Measurements from ENCODE around the gene TRIM66. TPM values are rescaled to one million over a fixed set of nuclear protein-coding genes. Genes with fewer than 3 reads are reported as not detected.

Gene TRIM66
- total and polyA plus RNA-seq, 10 of the 15 experiments (the other 5 are each of a cell fraction or from before 2014, with no cell fraction given): 1.7 to 14.5 (median 7.4) TPM

DNA sequence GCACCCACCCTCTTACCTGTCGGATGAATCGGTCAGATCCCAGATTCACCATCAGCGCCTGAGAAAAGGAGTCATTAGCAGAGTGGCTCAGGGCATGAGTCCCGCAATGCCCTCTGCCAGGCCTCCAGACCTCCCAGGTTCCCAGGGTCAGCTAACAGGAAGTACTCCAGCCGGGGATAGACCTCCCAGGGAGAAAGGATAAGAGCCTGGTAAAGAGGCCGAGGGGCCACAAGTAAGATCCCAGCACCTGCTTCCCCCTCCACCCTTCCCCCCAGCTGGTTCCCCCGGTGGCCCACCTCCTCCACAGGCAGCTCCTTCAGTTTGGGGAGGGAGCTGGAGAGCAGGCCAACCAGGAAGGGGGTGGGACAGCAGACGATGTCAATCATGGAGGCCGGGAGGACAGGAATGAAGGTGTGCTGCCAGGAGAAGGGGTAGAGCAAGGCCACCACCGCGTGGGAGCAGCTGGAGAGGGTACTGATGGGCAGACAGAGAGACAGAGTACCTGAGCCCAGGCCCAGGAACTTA is 16.5 kb upstream of the TRIM66 start (continued):
- no peak for TF ChIP-seq RELA (IDR thresholded peaks at IDR 0.05; ENCODE audit: borderline replicate concordance, partially characterized antibody)
- TF ChIP-seq SP1 (IDR thresholded peaks at IDR 0.05; ENCODE audit: low read depth, low read length): no peak
- TF ChIP-seq RB1 (IDR thresholded peaks at IDR 0.05; ENCODE audit: borderline replicate concordance): no peak
- no peak for TF ChIP-seq POLR2AphosphoS5 (IDR thresholded peaks at IDR 0.05; ENCODE audit: low read length)
- TF ChIP-seq SMARCA5 (IDR thresholded peaks at IDR 0.05): no peak
- TF ChIP-seq BHLHE40 (IDR thresholded peaks at IDR 0.05; ENCODE audit: borderline replicate concordance in 1 of 2, low read depth in 2 of 2, low read length in 1 of 2): no peak

DNA sequence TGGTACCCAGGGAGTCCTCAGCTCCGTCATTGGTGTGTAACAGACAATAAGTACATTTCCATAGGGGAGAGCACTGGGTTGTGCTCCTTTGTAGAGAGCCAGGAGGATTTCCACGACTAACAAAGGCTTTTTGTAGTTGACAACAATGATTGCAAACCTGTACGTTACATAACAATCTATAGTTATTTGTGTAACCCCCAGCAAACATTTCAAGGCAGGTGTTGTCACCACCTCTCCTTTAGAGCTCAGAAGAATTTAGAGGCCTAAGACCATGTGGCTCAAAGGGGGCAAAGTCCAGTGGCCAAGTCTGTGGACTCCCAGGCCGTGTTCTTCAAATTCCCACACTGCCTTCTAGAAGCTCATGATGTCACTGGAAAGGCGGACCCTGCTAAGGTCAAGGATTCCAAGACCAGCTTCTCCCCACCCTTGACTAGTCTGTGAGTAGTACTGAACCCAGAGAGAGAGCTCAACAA is 15.9 kb upstream of the TRIM66 start:
- ChIA-PET RAD21 (ENCODE audit: unreplicated experiment) (no interaction called here), SMC1A (ENCODE audit: uncharacterized antibody, unreplicated experiment) (no interaction called here), CTCF (interaction anchor here (0.6 to 0.9 kb wide), 3 partner anchors 9 to 261 kb away, joined by 3 read pairs; no protein-coding TSS in a partner anchor), POLR2A (no interaction called here)
- TF ChIP-seq RFX5 (IDR thresholded peaks at IDR 0.05; ENCODE audit: low read depth, low read length): no peak
- TF ChIP-seq, protein P1, sequence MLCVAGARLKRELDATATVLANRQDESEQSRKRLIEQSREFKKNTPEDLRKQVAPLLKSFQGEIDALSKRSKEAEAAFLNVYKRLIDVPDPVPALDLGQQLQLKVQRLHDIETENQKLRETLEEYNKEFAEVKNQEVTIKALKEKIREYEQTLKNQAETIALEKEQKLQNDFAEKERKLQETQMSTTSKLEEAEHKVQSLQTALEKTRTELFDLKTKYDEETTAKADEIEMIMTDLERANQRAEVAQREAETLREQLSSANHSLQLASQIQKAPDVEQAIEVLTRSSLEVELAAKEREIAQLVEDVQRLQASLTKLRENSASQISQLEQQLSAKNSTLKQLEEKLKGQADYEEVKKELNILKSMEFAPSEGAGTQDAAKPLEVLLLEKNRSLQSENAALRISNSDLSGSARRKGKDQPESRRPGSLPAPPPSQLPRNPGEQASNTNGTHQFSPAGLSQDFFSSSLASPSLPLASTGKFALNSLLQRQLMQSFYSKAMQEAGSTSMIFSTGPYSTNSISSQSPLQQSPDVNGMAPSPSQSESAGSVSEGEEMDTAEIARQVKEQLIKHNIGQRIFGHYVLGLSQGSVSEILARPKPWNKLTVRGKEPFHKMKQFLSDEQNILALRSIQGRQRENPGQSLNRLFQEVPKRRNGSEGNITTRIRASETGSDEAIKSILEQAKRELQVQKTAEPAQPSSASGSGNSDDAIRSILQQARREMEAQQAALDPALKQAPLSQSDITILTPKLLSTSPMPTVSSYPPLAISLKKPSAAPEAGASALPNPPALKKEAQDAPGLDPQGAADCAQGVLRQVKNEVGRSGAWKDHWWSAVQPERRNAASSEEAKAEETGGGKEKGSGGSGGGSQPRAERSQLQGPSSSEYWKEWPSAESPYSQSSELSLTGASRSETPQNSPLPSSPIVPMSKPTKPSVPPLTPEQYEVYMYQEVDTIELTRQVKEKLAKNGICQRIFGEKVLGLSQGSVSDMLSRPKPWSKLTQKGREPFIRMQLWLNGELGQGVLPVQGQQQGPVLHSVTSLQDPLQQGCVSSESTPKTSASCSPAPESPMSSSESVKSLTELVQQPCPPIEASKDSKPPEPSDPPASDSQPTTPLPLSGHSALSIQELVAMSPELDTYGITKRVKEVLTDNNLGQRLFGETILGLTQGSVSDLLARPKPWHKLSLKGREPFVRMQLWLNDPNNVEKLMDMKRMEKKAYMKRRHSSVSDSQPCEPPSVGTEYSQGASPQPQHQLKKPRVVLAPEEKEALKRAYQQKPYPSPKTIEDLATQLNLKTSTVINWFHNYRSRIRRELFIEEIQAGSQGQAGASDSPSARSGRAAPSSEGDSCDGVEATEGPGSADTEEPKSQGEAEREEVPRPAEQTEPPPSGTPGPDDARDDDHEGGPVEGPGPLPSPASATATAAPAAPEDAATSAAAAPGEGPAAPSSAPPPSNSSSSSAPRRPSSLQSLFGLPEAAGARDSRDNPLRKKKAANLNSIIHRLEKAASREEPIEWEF (IDR thresholded peaks at IDR 0.05; ENCODE audit: insufficient replicate concordance, low read depth, low read length): no peak
- no peak for TF ChIP-seq CHD2 (IDR thresholded peaks at IDR 0.05; ENCODE audit: borderline replicate concordance, low read depth, low read length)
- TF ChIP-seq, protein P2, sequence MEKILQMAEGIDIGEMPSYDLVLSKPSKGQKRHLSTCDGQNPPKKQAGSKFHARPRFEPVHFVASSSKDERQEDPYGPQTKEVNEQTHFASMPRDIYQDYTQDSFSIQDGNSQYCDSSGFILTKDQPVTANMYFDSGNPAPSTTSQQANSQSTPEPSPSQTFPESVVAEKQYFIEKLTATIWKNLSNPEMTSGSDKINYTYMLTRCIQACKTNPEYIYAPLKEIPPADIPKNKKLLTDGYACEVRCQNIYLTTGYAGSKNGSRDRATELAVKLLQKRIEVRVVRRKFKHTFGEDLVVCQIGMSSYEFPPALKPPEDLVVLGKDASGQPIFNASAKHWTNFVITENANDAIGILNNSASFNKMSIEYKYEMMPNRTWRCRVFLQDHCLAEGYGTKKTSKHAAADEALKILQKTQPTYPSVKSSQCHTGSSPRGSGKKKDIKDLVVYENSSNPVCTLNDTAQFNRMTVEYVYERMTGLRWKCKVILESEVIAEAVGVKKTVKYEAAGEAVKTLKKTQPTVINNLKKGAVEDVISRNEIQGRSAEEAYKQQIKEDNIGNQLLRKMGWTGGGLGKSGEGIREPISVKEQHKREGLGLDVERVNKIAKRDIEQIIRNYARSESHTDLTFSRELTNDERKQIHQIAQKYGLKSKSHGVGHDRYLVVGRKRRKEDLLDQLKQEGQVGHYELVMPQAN (conservative IDR thresholded peaks at IDR 0.05): no peak
- no peak for TF ChIP-seq ZNF217 (IDR thresholded peaks at IDR 0.05)
- Histone ChIP-seq H3K79me2 (ENCODE audit: control insufficient read depth, insufficient read depth, low read length) (no peaks in the 10 kb centered on the region; the same call in 1 of the 2 replicates), H3K36me3 (ENCODE audit: control insufficient read depth in 2 of 2, insufficient read depth in 2 of 2, low read length in 1 of 2) (peaks cover 0 to 3% of the 10 kb centered on the region in 2 experiments; a peak in 2 of 4 replicates), H3K9me3 (replicated peaks; ENCODE audit: control insufficient read depth, insufficient read depth, low read length) (no peaks in the 10 kb centered on the region), H2AFZ (ENCODE audit: control insufficient read depth, low read depth, low read length) (no peak overlapping the region), H3K27me3 (replicated peaks in 1 of 2; ENCODE audit: control insufficient read depth in 2 of 2, insufficient read depth in 2 of 2, low read length in 1 of 2) (no peaks in the 10 kb centered on the region), H3K4me2 (ENCODE audit: control insufficient read depth, insufficient read depth) (no peak overlapping the region), H4K20me1 (ENCODE audit: control insufficient read depth, insufficient read depth) (no peaks in the 10 kb centered on the region), H3K9ac (ENCODE audit: control insufficient read depth, insufficient read depth, low read length) (no peak overlapping the region), H3K4me1 (ENCODE audit: control insufficient read depth, insufficient read depth, low read length) (no peaks in the 10 kb centered on the region), H3K4me3 (no peak overlapping the region), H3K27ac (ENCODE audit: control insufficient read depth, insufficient read depth) (no peak overlapping the region)
- no TSS peak for BruUV-seq (replicated peaks)
- no peak for DNase-seq (ENCODE audit: low read depth, low spot score)
- in situ Hi-C loops (cut with MboI): no loop called here
- no peak for ATAC-seq
- WGBS (ENCODE audit: insufficient coverage, insufficient replicate concordance, low lambda C conversion rate, missing lambda C conversion rate): 88% methylated on average over 5 of the region's 5 CpGs
- intact Hi-C loops (cut with micrococcal nuclease; ENCODE audit: unreplicated experiment): no loop called here
- no peak for FAIRE-seq

Data from GM12878 (cell line).